ENCODE results near the gene TMC2.
"Not testable (repeated sequence)": the region's sequence is repeated elsewhere in the genome, so short reads cannot be mapped to it uniquely, and the experiment has no call there.

TMC2 gene

DNA sequence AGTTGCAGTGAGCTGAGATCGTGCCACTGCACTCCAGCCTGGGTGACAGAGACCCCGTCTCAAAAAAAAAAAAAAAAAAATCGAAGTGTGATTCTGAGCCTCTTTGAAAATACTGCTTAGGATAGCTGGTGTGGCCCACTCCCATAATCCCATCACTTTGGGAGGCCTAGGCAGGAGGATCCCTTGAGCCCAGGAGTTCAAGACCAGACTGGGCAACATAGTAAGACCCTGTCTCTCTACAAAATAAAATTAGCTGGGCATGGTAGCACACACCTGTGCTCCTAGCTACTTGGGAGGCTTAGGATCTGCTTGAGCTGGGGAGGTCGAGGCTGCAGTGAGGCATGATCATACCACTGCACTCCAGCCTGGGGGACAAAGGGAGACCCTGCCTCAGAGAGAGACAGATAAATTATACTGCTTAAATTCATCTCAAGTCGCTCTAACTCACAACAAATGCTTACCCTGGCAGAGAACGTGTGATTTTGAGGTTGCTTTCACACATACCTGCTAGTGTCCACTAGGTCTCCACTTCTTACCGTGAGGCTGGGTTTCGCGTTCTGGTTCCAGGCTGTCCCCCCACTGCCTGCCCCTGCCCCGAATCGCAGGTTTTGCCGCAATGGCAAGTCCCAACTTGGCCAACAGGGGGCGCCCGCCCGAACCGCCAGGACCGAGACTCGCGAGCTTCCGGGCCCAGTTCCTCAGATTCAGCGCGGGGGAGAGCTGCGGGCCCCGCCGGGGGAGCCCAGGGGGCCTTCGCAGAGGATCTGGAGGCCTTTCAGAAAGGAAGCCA is 12.3 kb upstream of the TMC2 start:
- Histone ChIP-seq H3K9me3 (ENCODE audit: severe bottlenecking) (no peaks in the 10 kb centered on the region), H3K4me3 (ENCODE audit: low read depth, low read length) (peak overlapping the region; percentile 91), H3K36me3 (no peaks in the 10 kb centered on the region), H3K27ac (peak overlapping the region; percentile 82), H3K27me3 (ENCODE audit: insufficient read depth, low read depth, severe bottlenecking) (no peaks in the 10 kb centered on the region)
- peak; percentile 91 for DNase-seq
- TF ChIP-seq, protein P1, sequence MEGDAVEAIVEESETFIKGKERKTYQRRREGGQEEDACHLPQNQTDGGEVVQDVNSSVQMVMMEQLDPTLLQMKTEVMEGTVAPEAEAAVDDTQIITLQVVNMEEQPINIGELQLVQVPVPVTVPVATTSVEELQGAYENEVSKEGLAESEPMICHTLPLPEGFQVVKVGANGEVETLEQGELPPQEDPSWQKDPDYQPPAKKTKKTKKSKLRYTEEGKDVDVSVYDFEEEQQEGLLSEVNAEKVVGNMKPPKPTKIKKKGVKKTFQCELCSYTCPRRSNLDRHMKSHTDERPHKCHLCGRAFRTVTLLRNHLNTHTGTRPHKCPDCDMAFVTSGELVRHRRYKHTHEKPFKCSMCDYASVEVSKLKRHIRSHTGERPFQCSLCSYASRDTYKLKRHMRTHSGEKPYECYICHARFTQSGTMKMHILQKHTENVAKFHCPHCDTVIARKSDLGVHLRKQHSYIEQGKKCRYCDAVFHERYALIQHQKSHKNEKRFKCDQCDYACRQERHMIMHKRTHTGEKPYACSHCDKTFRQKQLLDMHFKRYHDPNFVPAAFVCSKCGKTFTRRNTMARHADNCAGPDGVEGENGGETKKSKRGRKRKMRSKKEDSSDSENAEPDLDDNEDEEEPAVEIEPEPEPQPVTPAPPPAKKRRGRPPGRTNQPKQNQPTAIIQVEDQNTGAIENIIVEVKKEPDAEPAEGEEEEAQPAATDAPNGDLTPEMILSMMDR (IDR thresholded peaks at IDR 0.05; ENCODE audit: low read depth, low read length), result peak; percentile 89

DNA sequence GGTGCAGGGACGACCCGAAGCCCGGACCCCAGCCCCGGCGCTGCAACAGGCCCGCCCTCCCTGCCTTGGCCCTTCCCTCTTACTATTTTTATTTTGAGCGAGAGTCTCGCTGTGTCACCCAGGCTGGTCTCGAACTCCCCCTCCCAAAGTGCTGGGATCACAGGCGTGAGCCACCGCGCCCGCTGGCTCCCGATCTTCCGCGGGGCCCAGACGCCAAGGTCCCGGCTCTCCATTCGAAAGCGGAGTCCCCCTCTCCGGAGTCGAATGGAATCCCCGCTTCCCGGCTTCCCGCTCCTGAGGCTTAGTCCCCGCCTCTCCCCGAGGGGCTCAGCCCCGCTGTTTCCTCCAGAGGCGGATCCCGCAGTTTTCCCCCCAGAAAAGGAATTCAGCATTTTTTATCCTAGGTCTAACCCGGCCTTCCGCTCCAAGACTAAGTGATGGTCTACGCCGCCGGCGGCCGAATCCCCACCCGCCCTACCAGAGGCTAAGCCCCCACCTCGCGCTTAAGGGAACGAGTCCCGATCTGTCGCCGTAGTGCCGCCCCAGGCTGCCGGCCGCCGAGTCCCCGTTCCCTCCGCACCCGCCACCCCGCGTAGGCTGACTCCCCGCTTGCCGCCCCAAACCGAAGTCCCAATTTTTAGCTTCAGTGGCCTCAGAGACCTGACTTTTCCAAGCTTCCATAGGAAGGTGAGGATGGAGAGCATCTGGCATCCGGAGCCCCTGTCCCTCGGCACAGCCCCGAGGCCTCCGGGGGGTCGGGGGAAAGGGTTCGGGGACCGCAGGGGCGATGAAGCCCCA is 11.5 kb upstream of the TMC2 start:
- Histone ChIP-seq H3K27ac (peak overlapping the region; percentile 82), H3K36me3 (no peaks in the 10 kb centered on the region), H3K4me3 (ENCODE audit: low read depth, low read length) (peak overlapping the region; percentile 91), H3K27me3 (ENCODE audit: insufficient read depth, low read depth, severe bottlenecking) (no peaks in the 10 kb centered on the region), H3K9me3 (ENCODE audit: severe bottlenecking) (no peaks in the 10 kb centered on the region)
- TF ChIP-seq, protein P1 (IDR thresholded peaks at IDR 0.05; ENCODE audit: low read depth, low read length), result no peak
- DNase-seq, result peak; percentile 58

DNA sequence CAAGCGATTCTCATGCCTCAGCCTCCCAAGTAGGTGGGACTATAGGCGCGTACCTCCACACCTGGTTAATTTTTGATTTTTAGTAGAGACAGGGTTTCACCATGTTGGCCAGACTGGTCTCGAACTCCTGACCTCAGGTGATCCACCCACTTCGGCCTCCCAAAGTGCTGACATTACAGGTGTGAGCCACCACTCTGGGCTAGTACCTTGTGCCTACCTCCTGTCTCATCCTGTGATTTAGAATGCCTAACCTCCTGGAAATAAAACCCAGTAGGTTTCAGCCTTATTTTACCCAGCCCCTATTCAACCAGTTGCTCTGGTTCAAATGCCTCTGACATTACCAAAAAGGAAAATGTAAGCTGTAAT is 10.2 kb upstream of the TMC2 start:
- not testable (repeated sequence) for DNase-seq; H3K9me3 ChIP-seq (ENCODE audit: severe bottlenecking); H3K27ac ChIP-seq; H3K4me3 ChIP-seq (ENCODE audit: low read depth, low read length); H3K36me3 ChIP-seq; H3K27me3 ChIP-seq (ENCODE audit: insufficient read depth, low read depth, severe bottlenecking)

DNA sequence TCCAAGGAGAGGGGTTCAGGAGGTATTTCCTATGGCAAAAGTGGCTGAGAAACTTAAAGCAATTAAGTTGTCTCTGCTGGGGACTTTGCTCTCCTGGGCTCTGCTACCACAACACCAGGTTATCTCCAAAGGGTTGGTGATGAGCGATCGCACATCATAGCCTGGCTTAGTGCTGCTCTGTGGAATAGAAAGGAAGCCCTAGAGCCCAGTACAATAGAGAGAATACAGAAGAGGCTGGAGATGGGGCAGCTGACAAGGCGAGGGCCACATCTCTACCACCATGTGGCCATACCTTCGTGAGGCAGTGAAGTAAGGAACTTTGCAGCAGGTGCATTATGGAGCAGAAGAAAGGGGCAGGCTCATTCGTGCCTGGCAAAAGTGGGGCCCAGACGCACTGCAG is 8.6 kb upstream of the TMC2 start:
- H3K36me3 ChIP-seq, result no peaks in the 10 kb centered on the region
- H3K9me3 ChIP-seq (ENCODE audit: severe bottlenecking), result no peaks in the 10 kb centered on the region
- no peak overlapping the region for H3K27ac ChIP-seq
- TF ChIP-seq, protein P1 (IDR thresholded peaks at IDR 0.05; ENCODE audit: low read depth, low read length), result no peak
- no peak overlapping the region for H3K4me3 ChIP-seq (ENCODE audit: low read depth, low read length)
- no peaks in the 10 kb centered on the region for H3K27me3 ChIP-seq (ENCODE audit: insufficient read depth, low read depth, severe bottlenecking)
- no peak for DNase-seq

DNA sequence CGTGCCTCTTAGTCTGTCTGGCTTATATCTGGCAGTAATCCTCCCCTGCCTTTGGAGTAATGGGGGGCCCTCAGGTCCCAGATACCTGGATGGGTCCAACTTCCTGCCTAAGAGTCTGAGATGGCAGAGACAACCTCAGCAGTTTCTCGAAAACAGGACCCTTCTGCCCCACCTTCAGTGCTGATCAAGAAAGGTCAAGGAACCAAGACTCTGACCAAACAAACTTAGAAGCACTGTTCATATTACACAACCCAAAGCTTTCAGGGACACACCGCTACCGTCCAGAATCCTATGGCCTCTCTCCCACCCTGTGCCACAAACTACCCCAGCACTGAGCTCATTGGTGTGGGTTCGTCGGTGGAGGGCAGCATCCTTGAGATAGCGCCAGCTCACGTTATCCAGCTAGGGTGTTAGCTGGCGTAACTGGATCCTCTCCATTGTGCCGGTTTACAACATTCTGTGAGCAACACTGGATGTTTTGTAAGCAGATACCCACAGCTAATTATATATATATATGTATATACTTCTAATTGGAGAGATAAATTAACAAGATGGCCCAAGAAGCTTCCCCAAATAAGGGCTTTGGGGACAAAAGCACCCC is 7.6 kb upstream of the TMC2 start:
- no peaks in the 10 kb centered on the region for H3K36me3 ChIP-seq
- H3K27me3 ChIP-seq (ENCODE audit: insufficient read depth, low read depth, severe bottlenecking), result no peaks in the 10 kb centered on the region
- DNase-seq, result no peak
- TF ChIP-seq, protein P1 (IDR thresholded peaks at IDR 0.05; ENCODE audit: low read depth, low read length), result no peak
- no peaks in the 10 kb centered on the region for H3K9me3 ChIP-seq (ENCODE audit: severe bottlenecking)
- H3K27ac ChIP-seq, result no peak overlapping the region
- no peak overlapping the region for H3K4me3 ChIP-seq (ENCODE audit: low read depth, low read length)

DNA sequence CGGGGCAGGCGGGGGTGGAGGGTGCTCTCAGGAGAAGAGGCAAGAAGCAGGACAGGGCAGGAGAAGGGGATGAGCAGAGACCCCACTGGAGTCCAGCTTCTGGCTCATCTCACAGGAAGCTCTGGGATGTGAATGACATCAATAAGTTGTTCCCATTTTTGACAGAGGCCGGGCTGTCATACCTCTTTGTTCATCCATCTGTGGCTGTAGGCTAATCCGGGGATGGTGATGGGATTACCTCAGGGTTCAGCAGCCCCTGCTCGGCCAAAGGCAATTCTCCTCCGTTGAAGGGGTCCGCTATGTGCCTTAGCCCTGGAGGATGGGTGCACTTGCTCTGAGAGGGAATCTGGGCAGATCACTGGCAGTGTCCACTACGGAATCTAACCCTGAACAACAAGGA is 3.3 kb upstream of the TMC2 start:
- H3K27me3 ChIP-seq (ENCODE audit: insufficient read depth, low read depth, severe bottlenecking), result no peaks in the 10 kb centered on the region
- DNase-seq, result peak; percentile 78

More for the DNA sequence above, 3.3 kb upstream of the TMC2 start:
- no peaks in the 10 kb centered on the region for H3K36me3 ChIP-seq
- H3K27ac ChIP-seq, result peak overlapping the region; percentile 53
- peak overlapping the region; percentile 14; the same call in 1 of the 2 replicates for H3K4me3 ChIP-seq (ENCODE audit: low read depth, low read length)
- no peaks in the 10 kb centered on the region for H3K9me3 ChIP-seq (ENCODE audit: severe bottlenecking)
- TF ChIP-seq, protein P1 (IDR thresholded peaks at IDR 0.05; ENCODE audit: low read depth, low read length), result no peak

Measured in WERI-Rb-1 (cell line).